Prostate gland (tissue), 2 donors: ENCODE data around the gene GREB1.

ENCODE experiments used
- CTCF ChIP-seq, 4 experiments: fragments of 200-600 bp in 2 of 4; fragments of 450-650 bp in 2 of 4; sonication (generic) in 2 of 4; IDR thresholded peaks; 1 replicate in 3 of 4; 2 replicates in 1 of 4; pipeline ENCODE4 v1.5.1; 2016 to 2019; ENCODE audit warnings: antibody characterized with exemption in 4 of 4, mild to moderate bottlenecking in 2 of 4, moderate library complexity in 2 of 4
- POLR2A ChIP-seq: fragments of 450-650 bp; IDR thresholded peaks from one replicate; pipeline ENCODE4 v1.6.1; 2016; ENCODE audit warnings: antibody characterized with exemption, mild to moderate bottlenecking
- POLR2AphosphoS5 ChIP-seq: sonication (generic); formaldehyde crosslinking; IDR thresholded peaks from one replicate; pipeline ENCODE4 v1.6.1; 2017; ENCODE audit warnings: antibody characterized with exemption

- no peak for TF ChIP-seq CTCF (IDR thresholded peaks at IDR 0.05)
- TF ChIP-seq POLR2A: no peak
- no peak for TF ChIP-seq POLR2AphosphoS5
Observed at GRCh38 chr2:11577101-11577883, 43.4 kb downstream of the GREB1 start.
